HepG2 (cell line): ENCODE results near the gene EVL. TPM values are rescaled to one million over a fixed set of nuclear protein-coding genes. Genes with fewer than 3 reads are reported as not detected.
A peak's percentile ranks its signal among the peaks of the same experiment; 100 is the strongest.

Source experiments
- ATAC-seq: fragments of 200-7000 bp; cut with Tn5 transposase; 3 replicates; pipeline ENCODE4 v1.9.1; 2020; ENCODE audit warnings: mild to moderate bottlenecking, moderate library complexity
- BruUV-seq: library from RNA; stranded (reverse); fragments of 400-500 nt; replicated peaks from 2 replicates; lab custom pipeline; 2021; lab: Mats Ljungman, UMichigan
- CTCF ChIA-PET: fragments of 300-600 bp; formaldehyde crosslinking; extraction: SDS; loops from one replicate; lab custom pipeline; 2021; ENCODE audit warnings: low total read pairs, inconsistent platforms, low intra/inter-chr PET ratio; lab: Yijun Ruan, JAX
- POLR2A ChIA-PET: fragments of 350-600 bp; sonication (Branson Sonifier 250); formaldehyde crosslinking; loops from one replicate; lab custom pipeline; 2020; ENCODE audit warnings: antibody characterized with exemption, inconsistent platforms; lab: Yijun Ruan, JAX
- DNase-seq: peaks from one replicate; pipeline ENCODE4 v3.0.0-alpha.2; 2015; ENCODE audit warnings: low spot score
- FAIRE-seq: peaks from 3 replicates; lab custom pipeline; 2011; peaks lifted over from hg19 to GRCh38; lab: Jason Lieb, UNC
- H2AFZ ChIP-seq: one replicate; pipeline ENCODE4 v1.6.1; 2011; ENCODE audit warnings: low read length, inconsistent platforms
- H3K27ac ChIP-seq: fragments of 300-600 bp; 3 replicates; pipeline ENCODE4 v1.8.0; 2011; ENCODE audit warnings: mixed run types, mild to moderate bottlenecking, mixed read lengths, low read length, inconsistent platforms; ENCODE audit not compliant: insufficient read depth; ENCODE audit errors: extremely low read length
- H3K27me3 ChIP-seq, 2 experiments: fragments of 200-600 bp in 1 of 2; 2 replicates in 1 of 2; 3 replicates in 1 of 2; pipeline versions ENCODE4 v1.6.0 to v1.8.0; 2011; ENCODE audit warnings: low read length in 2 of 2, mild to moderate bottlenecking in 2 of 2, moderate library complexity in 2 of 2, inconsistent platforms in 1 of 2; ENCODE audit not compliant: insufficient read depth in 2 of 2, control insufficient read depth in 1 of 2
- H3K36me3 ChIP-seq, 2 experiments: fragments of 200-600 bp in 1 of 2; replicated peaks in 1 of 2; 2 replicates in 1 of 2; 3 replicates in 1 of 2; pipeline versions ENCODE4 v1.5.1 to v1.8.0; 2011; ENCODE audit warnings: low read length in 2 of 2, inconsistent platforms in 1 of 2; ENCODE audit not compliant: insufficient read depth in 2 of 2, control insufficient read depth in 1 of 2
- H3K4me1 ChIP-seq: 2 replicates; pipeline ENCODE4 v1.5.1; 2012; ENCODE audit warnings: low read length, inconsistent platforms; ENCODE audit not compliant: insufficient read depth
- H3K4me2 ChIP-seq: 2 replicates; pipeline ENCODE4 v1.6.0; 2011; ENCODE audit warnings: low read depth, low read length, inconsistent platforms
- H3K4me3 ChIP-seq, 3 experiments: fragments of 200-600 bp in 1 of 3; sonication (generic), shearing (Covaris generic) in 1 of 3; replicated peaks in 1 of 3; 2 replicates each; pipeline ENCODE4 v1.5.1; 2011 to 2016; ENCODE audit warnings: low read length in 3 of 3, inconsistent platforms in 2 of 3, low read depth in 2 of 3, mild to moderate bottlenecking in 2 of 3, control low read depth in 1 of 3, mixed read lengths in 1 of 3; ENCODE audit not compliant: insufficient read depth in 1 of 3
- H3K79me2 ChIP-seq: one replicate; pipeline ENCODE4 v1.6.1; 2011; ENCODE audit warnings: low read length, inconsistent platforms; ENCODE audit not compliant: insufficient read depth
- H3K9ac ChIP-seq: 2 replicates; pipeline ENCODE4 v1.6.0; 2011; ENCODE audit warnings: mild to moderate bottlenecking, low read depth, low read length, inconsistent platforms; ENCODE audit not compliant: insufficient read depth
- H3K9me3 ChIP-seq: 2 replicates; pipeline ENCODE4 v1.5.1; 2012; ENCODE audit warnings: mild to moderate bottlenecking, low read length
- H4K20me1 ChIP-seq: 2 replicates; pipeline ENCODE4 v1.6.0; 2011; ENCODE audit warnings: inconsistent platforms, mild to moderate bottlenecking, low read length, moderate library complexity; ENCODE audit not compliant: insufficient read depth
- BCL6 ChIP-seq: IDR thresholded peaks from 2 replicates; pipeline ENCODE4 v1.6.1; 2016; ENCODE audit warnings: missing genetic modification reagents, missing compliant biosample characterization
- EEA1 ChIP-seq: sonication (generic); formaldehyde crosslinking; IDR thresholded peaks from 2 replicates; pipeline ENCODE4 v1.5.1; 2020; ENCODE audit warnings: mild to moderate bottlenecking, missing genetic modification reagents, borderline replicate concordance
- ELF1 ChIP-seq: sonication (generic); formaldehyde crosslinking; IDR thresholded peaks from 2 replicates; pipeline ENCODE4 v1.4.0; 2020; ENCODE audit warnings: missing genetic modification reagents
- ELF3 ChIP-seq: IDR thresholded peaks from 2 replicates; pipeline ENCODE4 v1.6.1; 2016; ENCODE audit warnings: missing genetic modification reagents, missing compliant biosample characterization
- FOXA1 ChIP-seq, 2 experiments: fragments of 450-650 bp in 1 of 2; sonication (generic) in 1 of 2; formaldehyde crosslinking in 1 of 2; IDR thresholded peaks; 2 replicates each; pipeline versions ENCODE4 v1.4.0 to v1.6.1; 2016 to 2020; ENCODE audit warnings: missing genetic modification reagents in 1 of 2
- HMG20A ChIP-seq: IDR thresholded peaks from 2 replicates; pipeline ENCODE4 v1.6.1; 2016; ENCODE audit warnings: borderline replicate concordance
- HOMEZ ChIP-seq: IDR thresholded peaks from 2 replicates; pipeline ENCODE4 v1.6.1; 2016; ENCODE audit warnings: low read depth
- NONO ChIP-seq, 2 experiments: fragments of 450-650 bp in 1 of 2; sonication (generic) in 1 of 2; formaldehyde crosslinking in 1 of 2; IDR thresholded peaks in 1 of 2; conservative IDR thresholded peaks in 1 of 2; 2 replicates each; pipeline versions ENCODE4 v1.6.1 to v1.8.0; 2017 to 2022; ENCODE audit warnings: mild to moderate bottlenecking in 1 of 2, missing genetic modification reagents in 1 of 2, moderate library complexity in 1 of 2
- NR2F2 ChIP-seq: IDR thresholded peaks from 2 replicates; pipeline ENCODE4 v1.6.1; 2012; ENCODE audit warnings: low read depth, inconsistent platforms, borderline replicate concordance
- NR2F6 ChIP-seq, 2 experiments: IDR thresholded peaks; 2 replicates each; pipeline ENCODE4 v1.6.1; 2016; ENCODE audit warnings: antibody characterized with exemption in 1 of 2, mild to moderate bottlenecking in 1 of 2
- PPARG ChIP-seq: conservative IDR thresholded peaks from 2 replicates; pipeline ENCODE4 v1.6.1; 2016; ENCODE audit warnings: missing biosample characterization, missing genetic modification reagents
- PRDM4 ChIP-seq: sonication (generic); formaldehyde crosslinking; IDR thresholded peaks from 2 replicates; pipeline ENCODE4 v1.9.0; 2021; ENCODE audit warnings: missing genetic modification reagents, borderline replicate concordance
- RARA ChIP-seq: IDR thresholded peaks from 2 replicates; pipeline ENCODE4 v1.6.1; 2016; ENCODE audit warnings: missing genetic modification reagents, missing compliant biosample characterization
- SALL1 ChIP-seq: sonication (generic); formaldehyde crosslinking; IDR thresholded peaks from 2 replicates; pipeline ENCODE4 v1.8.0; 2022; ENCODE audit warnings: mild to moderate bottlenecking, missing genetic modification reagents
- ZNF484 ChIP-seq: sonication (generic); formaldehyde crosslinking; IDR thresholded peaks from 2 replicates; pipeline ENCODE4 v1.5.1; 2020; ENCODE audit warnings: mild to moderate bottlenecking, low read depth, missing genetic modification reagents, borderline replicate concordance
- ZNF512 ChIP-seq: sonication (generic); formaldehyde crosslinking; IDR thresholded peaks from 2 replicates; pipeline ENCODE4 v1.4.0; 2020; ENCODE audit warnings: mild to moderate bottlenecking, missing genetic modification reagents
- WGBS: methylation state at CpG from one replicate; pipeline ENCODE4 v1.1.6; 2017; ENCODE audit warnings: low lambda C conversion rate; 5-methylcytosine and 5-hydroxymethylcytosine counted together
- in situ Hi-C: cut with HindIII; loops from 2 replicates; pipeline ENCODE4 v1.10.0; 2017; ENCODE audit warnings: low pct_unique_long_range_greater_than_20kb; ENCODE audit not compliant: extremely low pct_ligation_motif_present
- intact Hi-C: fragments of 100-400 bp; cut with micrococcal nuclease; formaldehyde crosslinking; loops from one replicate; pipeline ENCODE4 v1.10.0; 2022; ENCODE audit not compliant: unreplicated experiment
- polyA plus RNA-seq, 8 experiments: library from polyadenylated mRNA; depleted of rRNA in 3 of 8; stranded (reverse) in 7 of 8; unstranded in 1 of 8; fragments of >200 nt; fragmentation: Illumina TruSeq in 4 of 8; extraction: Trizol in 4 of 8; gene quantifications; 2 replicates each; pipeline versions ENCODE4 v1.2.1 to v1.2.3, GENCODE V29; 2011 to 2016; ENCODE audit warnings: low read depth in 4 of 8, missing spikeins in 1 of 8, mixed read lengths in 1 of 8; ENCODE audit not compliant: insufficient read depth in 1 of 8
- total RNA-seq, 5 experiments: library from RNA; depleted of rRNA; stranded (reverse); fragments of >200 nt; fragmentation: Illumina TruSeq; extraction: Trizol; gene quantifications; 2 replicates each; pipeline ENCODE4 v1.2.3, GENCODE V29; 2016; ENCODE audit warnings: low read depth in 1 of 5

Gene EVL
- total and polyA plus RNA-seq, 2 of the 13 experiments (the other 11 are each of a cell fraction or from before 2014, with no cell fraction given), result 15.1 to 31.2 TPM

- no peak for TF ChIP-seq ZNF512
- TF ChIP-seq NONO (IDR thresholded peaks at IDR 0.05), result no peak
- 0 out of 2 replicates have a peak, but pooled peaks have one; percentile 44 for TF ChIP-seq NONO (CRISPR knock-in tag; conservative IDR thresholded peaks at IDR 0.05)
- TF ChIP-seq ZNF484 (CRISPR knock-in tag), result no peak
Measured at GRCh38 chr14:100019156-100019744, 46.0 kb upstream of the EVL start (continued).

- H3K4me2 ChIP-seq, result peak overlapping the region; percentile 92
- in situ Hi-C loops, result loop anchor here (5.0 kb wide), 1 partner anchor 38 kb away; no protein-coding TSS in a partner anchor
- 5% methylated on average over 7 of the region's 7 CpGs for WGBS
- peaks cover 67% of the 10 kb centered on the region for H3K4me1 ChIP-seq
- CTCF ChIA-PET, result no interaction called here
- H3K27ac ChIP-seq, result peak overlapping the region; percentile 49
- peaks cover 6% of the 10 kb centered on the region for H3K79me2 ChIP-seq
- ATAC-seq, result peak; percentile 14
- peak; percentile 78 for DNase-seq
- peak overlapping the region; percentile 44 to 52 (median 44); a peak in 5 of 6 replicates for H3K4me3 ChIP-seq
- no peak overlapping the region for H2AFZ ChIP-seq
- H3K9me3 ChIP-seq, result no peaks in the 10 kb centered on the region
- no peaks in the 10 kb centered on the region for H3K36me3 ChIP-seq
- intact Hi-C loops, result no loop called here
- H3K9ac ChIP-seq, result peak overlapping the region; percentile 42; the same call in 1 of the 2 replicates
- FAIRE-seq, result peak; percentile 53
- BruUV-seq, result no TSS peak
- peaks cover 6% of the 10 kb centered on the region; the same call in 1 of the 2 replicates for H4K20me1 ChIP-seq
- no peaks in the 10 kb centered on the region for H3K27me3 ChIP-seq
- POLR2A ChIA-PET, result no interaction called here
- TF ChIP-seq NR2F2 (peak; percentile 54), RARA (CRISPR knock-in tag) (peak; percentile 66), EEA1 (CRISPR knock-in tag) (no peak), SALL1 (CRISPR knock-in tag) (peak; percentile 12; the same call in 1 of the 2 replicates), NR2F6 (IDR thresholded peaks at IDR 0.05) (peak; percentile 67), NR2F6 (CRISPR knock-in tag; IDR thresholded peaks at IDR 0.05) (peak; percentile 65), PPARG (0 out of 2 replicates have a peak, but pooled peaks have one; percentile 36), PRDM4 (CRISPR knock-in tag) (no peak), HMG20A (peak; percentile 18; the same call in 1 of the 2 replicates), HOMEZ (CRISPR knock-in tag) (peak; percentile 18; the same call in 1 of the 2 replicates), BCL6 (CRISPR knock-in tag) (peak; percentile 68), ELF1 (CRISPR knock-in tag) (peak; percentile 38; the same call in 1 of the 2 replicates), ELF3 (0 out of 2 replicates have a peak, but pooled peaks have one; percentile 35), FOXA1 (IDR thresholded peaks at IDR 0.05) (no peak), FOXA1 (CRISPR knock-in tag; IDR thresholded peaks at IDR 0.05) (0 out of 2 replicates have a peak, but pooled peaks have one; percentile 6)
Measured at GRCh38 chr14:100020629-100021028, 44.6 kb upstream of the EVL start.
